Tibial nerve (tissue), 4 donors: ENCODE data around the gene WASF2. TPM values are rescaled to one million over a fixed set of nuclear protein-coding genes. Genes with fewer than 3 reads are reported as not detected.
A peak's percentile ranks its signal among the peaks of the same experiment; 100 is the strongest.

ENCODE experiments used
- DNase-seq, 2 donors: peaks; one replicate each; pipeline ENCODE4 v3.0.0-alpha.2; 2019; ENCODE audit warnings: low spot score in 2 of 2
- H3K27ac ChIP-seq, 4 donors: fragments of 200-600 bp; sonication (generic) in 3 of 4; one replicate each; pipeline ENCODE4 v1.5.1; 2017 to 2019; ENCODE audit warnings: mild to moderate bottlenecking in 1 of 4
- H3K27me3 ChIP-seq, 2 donors: fragments of 200-600 bp; sonication (generic) in 1 of 2; one replicate each; pipeline versions ENCODE4 v1.5.1 to v1.6.0; 2017 to 2019
- H3K36me3 ChIP-seq, 3 donors: fragments of 200-600 bp; sonication (generic); one replicate each; pipeline ENCODE4 v1.5.1; 2018 to 2019
- H3K4me1 ChIP-seq, 4 donors: fragments of 200-600 bp; sonication (generic) in 3 of 4; one replicate each; pipeline ENCODE4 v1.5.1; 2017 to 2019
- H3K4me3 ChIP-seq, 4 donors: fragments of 200-600 bp; sonication (generic) in 3 of 4; one replicate each; pipeline ENCODE4 v1.5.1; 2017 to 2019; ENCODE audit warnings: mild to moderate bottlenecking in 1 of 4, moderate library complexity in 1 of 4
- H3K9me3 ChIP-seq, 4 donors: fragments of 200-600 bp; sonication (generic) in 3 of 4; one replicate each; pipeline ENCODE4 v1.5.1; 2017 to 2019
- EP300 ChIP-seq, 2 donors: sonication (generic); formaldehyde crosslinking; IDR thresholded peaks; one replicate each; pipeline ENCODE4 v1.6.1; 2017; ENCODE audit warnings: antibody characterized with exemption in 2 of 2, mild to moderate bottlenecking in 1 of 2
- POLR2A ChIP-seq, 2 donors: fragments of 450-650 bp; IDR thresholded peaks; one replicate each; pipeline ENCODE4 v1.6.1; 2017; ENCODE audit warnings: antibody characterized with exemption in 2 of 2, mild to moderate bottlenecking in 2 of 2, moderate library complexity in 2 of 2
- WGBS, 2 donors: methylation state at CpG; one replicate each; pipeline ENCODE4 v1.1.5; 2018; 5-methylcytosine and 5-hydroxymethylcytosine counted together
- total RNA-seq, 4 donors: library from RNA; depleted of rRNA; stranded (reverse); fragments of >200 nt; gene quantifications; one replicate each; pipeline ENCODE4 v1.1.0, GENCODE V29; 2016
- TF ChIP-seq, protein P1 (sequence below), 5 experiments: fragments of 200-600 bp in 3 of 5; fragments of 450-650 bp in 2 of 5; sonication (generic) in 3 of 5; IDR thresholded peaks; one replicate each; pipeline ENCODE4 v1.5.1; 2016 to 2019; ENCODE audit warnings: antibody characterized with exemption in 5 of 5, mild to moderate bottlenecking in 3 of 5, moderate library complexity in 2 of 5

WASF2 gene
- total RNA-seq, 4 donors from 2014 or later = 74.9 to 95.9 (median 83.4) TPM

DNA sequence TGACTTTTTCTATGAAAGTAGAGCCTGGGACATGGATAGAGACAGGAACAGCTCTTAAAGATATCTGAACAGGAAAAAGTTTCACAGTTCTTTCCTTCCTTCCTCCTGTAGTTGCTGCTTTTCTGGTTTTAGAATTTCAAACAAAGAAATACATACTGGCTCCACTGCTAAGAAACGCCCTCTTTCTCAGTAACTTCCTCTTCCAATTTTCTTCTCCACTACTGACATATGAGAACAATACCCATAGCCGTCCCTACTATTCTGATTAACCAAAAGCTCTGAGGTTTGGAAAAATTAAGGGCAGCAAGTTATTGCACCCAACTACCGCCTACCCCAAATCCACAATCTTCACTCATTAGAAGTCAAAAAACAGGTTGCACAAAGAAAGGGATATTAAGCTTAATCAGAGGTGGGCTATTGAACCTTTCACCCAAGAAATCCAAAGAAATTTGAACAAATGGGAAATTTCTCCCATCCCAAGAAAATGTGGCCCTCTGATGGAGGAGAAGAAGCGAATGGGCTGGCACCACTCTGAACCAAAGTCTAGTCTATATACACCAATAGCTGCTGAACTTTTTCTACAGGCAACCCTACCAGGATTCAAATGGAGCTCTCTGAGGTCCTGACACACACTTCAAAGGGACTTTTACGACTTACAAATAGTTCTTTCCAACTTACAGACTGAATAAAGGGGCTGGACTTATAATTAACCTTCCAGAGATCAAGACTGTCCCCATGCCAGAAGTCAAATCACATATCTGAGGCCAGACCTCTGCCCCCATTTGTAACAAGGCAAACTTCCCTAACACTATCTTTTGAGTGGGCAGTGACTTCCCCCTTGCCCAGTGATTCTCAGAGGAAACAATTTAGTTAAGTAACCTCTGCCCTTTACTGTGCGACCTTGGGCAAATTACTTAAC is 1.7 kb downstream of the WASF2 start:
- no peaks in the 10 kb centered on the region for H3K9me3 ChIP-seq
- H3K4me3 ChIP-seq = peak overlapping the region; percentile 94 to 99 (median 97)
- DNase-seq = no peak
- peak overlapping the region; percentile 98 to 100 (median 100) for H3K27ac ChIP-seq
- WGBS, 2 donors = 2 to 4% methylated on average over 6 of the region's 6 CpGs
- H3K36me3 ChIP-seq = peaks cover 0 to 12% (median 0%) of the 10 kb centered on the region in 3 donors
- H3K4me1 ChIP-seq = peaks cover 8 to 77% (median 35%) of the 10 kb centered on the region in 4 donors
- H3K27me3 ChIP-seq = no peaks in the 10 kb centered on the region
- TF ChIP-seq EP300 (IDR thresholded peaks at IDR 0.05) (no peak), POLR2A (IDR thresholded peaks at IDR 0.05) (no peak)
- TF ChIP-seq, protein P1, sequence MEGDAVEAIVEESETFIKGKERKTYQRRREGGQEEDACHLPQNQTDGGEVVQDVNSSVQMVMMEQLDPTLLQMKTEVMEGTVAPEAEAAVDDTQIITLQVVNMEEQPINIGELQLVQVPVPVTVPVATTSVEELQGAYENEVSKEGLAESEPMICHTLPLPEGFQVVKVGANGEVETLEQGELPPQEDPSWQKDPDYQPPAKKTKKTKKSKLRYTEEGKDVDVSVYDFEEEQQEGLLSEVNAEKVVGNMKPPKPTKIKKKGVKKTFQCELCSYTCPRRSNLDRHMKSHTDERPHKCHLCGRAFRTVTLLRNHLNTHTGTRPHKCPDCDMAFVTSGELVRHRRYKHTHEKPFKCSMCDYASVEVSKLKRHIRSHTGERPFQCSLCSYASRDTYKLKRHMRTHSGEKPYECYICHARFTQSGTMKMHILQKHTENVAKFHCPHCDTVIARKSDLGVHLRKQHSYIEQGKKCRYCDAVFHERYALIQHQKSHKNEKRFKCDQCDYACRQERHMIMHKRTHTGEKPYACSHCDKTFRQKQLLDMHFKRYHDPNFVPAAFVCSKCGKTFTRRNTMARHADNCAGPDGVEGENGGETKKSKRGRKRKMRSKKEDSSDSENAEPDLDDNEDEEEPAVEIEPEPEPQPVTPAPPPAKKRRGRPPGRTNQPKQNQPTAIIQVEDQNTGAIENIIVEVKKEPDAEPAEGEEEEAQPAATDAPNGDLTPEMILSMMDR (IDR thresholded peaks at IDR 0.05) = no peak

GRCh38 chr1:27485363-27485762 is 4.6 kb downstream of the WASF2 start:
- peaks cover 0 to 17% (median 0%) of the 10 kb centered on the region in 3 donors for H3K36me3 ChIP-seq
- H3K4me1 ChIP-seq = peaks cover 0 to 73% (median 23%) of the 10 kb centered on the region in 4 donors
- no peak for DNase-seq
- no peaks in the 10 kb centered on the region for H3K9me3 ChIP-seq
- TF ChIP-seq POLR2A (IDR thresholded peaks at IDR 0.05) (no peak), EP300 (IDR thresholded peaks at IDR 0.05) (no peak)
- TF ChIP-seq, protein P1 (IDR thresholded peaks at IDR 0.05) = no peak
- no peaks in the 10 kb centered on the region for H3K27me3 ChIP-seq
- no peak overlapping the region for H3K27ac ChIP-seq
- H3K4me3 ChIP-seq = no peak overlapping the region
- WGBS, 2 donors = 89 to 93% methylated on average over 1 of the region's 1 CpG

DNA sequence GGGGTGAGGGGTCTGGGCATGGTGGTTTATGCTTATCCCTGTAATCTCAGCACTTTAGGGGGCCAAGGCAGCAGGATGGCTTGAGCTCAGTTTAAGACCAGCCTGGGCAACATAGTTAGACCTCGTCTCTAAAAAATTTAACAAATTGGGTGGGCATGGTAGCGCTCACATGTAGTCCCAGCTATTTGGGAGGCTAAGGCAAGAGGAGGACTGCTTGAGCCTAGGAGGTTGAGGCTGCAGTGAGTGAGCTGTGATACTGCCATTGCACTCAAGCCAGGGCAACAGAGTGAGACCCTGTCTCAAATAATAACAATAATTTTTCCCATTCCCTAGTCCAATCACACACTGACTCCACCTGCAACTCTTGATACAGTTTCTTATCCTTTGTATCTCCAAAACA is 6.3 kb downstream of the WASF2 start:
- Histone ChIP-seq H3K4me1 (peaks cover 0 to 85% (median 23%) of the 10 kb centered on the region in 4 donors), H3K36me3 (peaks cover 0 to 21% (median 0%) of the 10 kb centered on the region in 3 donors), H3K27me3 (no peaks in the 10 kb centered on the region), H3K9me3 (no peaks in the 10 kb centered on the region), H3K4me3 (no peak overlapping the region), H3K27ac (no peak overlapping the region)
- TF ChIP-seq EP300 (IDR thresholded peaks at IDR 0.05) = no peak
- TF ChIP-seq POLR2A (IDR thresholded peaks at IDR 0.05) = no peak
- TF ChIP-seq, protein P1 (IDR thresholded peaks at IDR 0.05) = no peak
- WGBS, 2 donors = 93 to 95% methylated on average over 2 of the region's 2 CpGs
- DNase-seq = no peak

GRCh38 chr1:27481994-27482620 is 7.9 kb downstream of the WASF2 start:
- peaks cover 0 to 21% (median 0%) of the 10 kb centered on the region in 3 donors for H3K36me3 ChIP-seq
- WGBS, 2 donors = 74 to 75% methylated on average over 2 of the region's 2 CpGs
- no peaks in the 10 kb centered on the region for H3K27me3 ChIP-seq
- no peak for TF ChIP-seq EP300 (IDR thresholded peaks at IDR 0.05)
- no peak for TF ChIP-seq POLR2A (IDR thresholded peaks at IDR 0.05)
- TF ChIP-seq, protein P1 (IDR thresholded peaks at IDR 0.05) = no peak
- H3K9me3 ChIP-seq = no peaks in the 10 kb centered on the region
- no peak for DNase-seq
- H3K4me3 ChIP-seq = no peak overlapping the region
- peak overlapping the region in 1 of 4 donors; percentile 1 for H3K27ac ChIP-seq
- H3K4me1 ChIP-seq = peaks cover 0 to 82% (median 20%) of the 10 kb centered on the region in 4 donors

DNA sequence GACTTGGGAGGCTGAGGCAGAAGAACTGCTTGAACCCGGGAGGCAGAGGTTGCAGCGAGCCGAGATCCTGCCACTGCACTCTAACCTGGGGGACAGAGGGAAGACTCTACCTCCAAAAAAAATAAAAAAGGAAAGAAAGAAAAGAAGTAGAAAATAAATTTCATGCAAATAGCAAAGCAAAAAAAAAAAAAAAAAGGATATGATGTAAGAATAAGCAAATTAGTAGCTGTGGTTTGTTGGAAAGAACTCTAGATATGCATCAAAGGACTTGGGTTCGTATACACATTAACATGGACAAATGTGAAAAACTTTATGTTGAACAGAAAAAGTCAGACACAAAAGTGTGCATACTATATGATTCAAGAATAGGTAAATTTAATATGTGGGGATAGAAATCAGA is 11.9 kb downstream of the WASF2 start:
- no peak overlapping the region for H3K4me3 ChIP-seq
- peaks cover 0 to 83% (median 27%) of the 10 kb centered on the region in 4 donors for H3K4me1 ChIP-seq
- WGBS, 2 donors = 94% methylated on average over 4 of the region's 4 CpGs
- H3K36me3 ChIP-seq = peaks cover 0 to 9% (median 0%) of the 10 kb centered on the region in 3 donors
- H3K27me3 ChIP-seq = no peaks in the 10 kb centered on the region
- DNase-seq = no peak
- no peaks in the 10 kb centered on the region for H3K9me3 ChIP-seq
- no peak for TF ChIP-seq EP300 (IDR thresholded peaks at IDR 0.05)
- TF ChIP-seq, protein P1 (IDR thresholded peaks at IDR 0.05) = no peak
- TF ChIP-seq POLR2A (IDR thresholded peaks at IDR 0.05) = no peak
- no peak overlapping the region for H3K27ac ChIP-seq
